Measurements from ENCODE around the gene GALNS. TPM values are rescaled to one million over a fixed set of nuclear protein-coding genes. Genes with fewer than 3 reads are reported as not detected.

Gene GALNS
- total and polyA plus RNA-seq, 7 donors, result 4.8 to 15.4 (median 10.4) TPM

- Histone ChIP-seq H3K27me3 (ENCODE audit: insufficient read depth in 3 of 3, low read length in 2 of 3) (no peaks in the 10 kb centered on the region), H3K4me1 (no peaks in the 10 kb centered on the region), H3K4me3 (no peak overlapping the region), H3K27ac (no peak overlapping the region), H3K9me3 (no peaks in the 10 kb centered on the region), H3K36me3 (ENCODE audit: insufficient read depth in 1 of 2, low read depth in 1 of 2) (peaks cover 0 to 20% of the 10 kb centered on the region in 2 donors)
- intact Hi-C loops (cut with DNase I), result no loop called here
- 77 to 84% (median 81%) methylated on average over 18 to 20 of the region's 20 CpGs for WGBS, 3 donors
- ATAC-seq (no peak), DNase-seq (no peak)
- no peak for TF ChIP-seq CTCF (IDR thresholded peaks at IDR 0.05)
These were observed 36.2 kb downstream of the GALNS start for GRCh38 chr16:88820385-88821025.

GRCh38 chr16:88819126-88819525, 37.6 kb downstream of the GALNS start:
- H3K27me3 ChIP-seq (ENCODE audit: insufficient read depth in 3 of 3, low read length in 2 of 3), result no peaks in the 10 kb centered on the region
- intact Hi-C loops (cut with DNase I), result loop anchor here (5.0 to 10.0 kb wide), 3 partner anchors 96 to 348 kb away; partner anchors contain the start of gene ACSF3 (in 1 of the 2)
- peaks cover 0 to 14% of the 10 kb centered on the region in 2 donors for H3K36me3 ChIP-seq (ENCODE audit: insufficient read depth in 1 of 2, low read depth in 1 of 2)
- H3K4me3 ChIP-seq, result no peak overlapping the region
- H3K9me3 ChIP-seq, result no peaks in the 10 kb centered on the region
- no peaks in the 10 kb centered on the region for H3K4me1 ChIP-seq
- no peak overlapping the region for H3K27ac ChIP-seq
- TF ChIP-seq CTCF (IDR thresholded peaks at IDR 0.05), result no peak
- WGBS, 3 donors, result 84 to 88% (median 85%) methylated on average over 16 of the region's 16 CpGs
- DNase-seq (no peak), ATAC-seq (no peak)

- Histone ChIP-seq H3K27me3 (ENCODE audit: insufficient read depth in 3 of 3, low read length in 2 of 3) (no peaks in the 10 kb centered on the region), H3K4me3 (no peak overlapping the region), H3K36me3 (ENCODE audit: insufficient read depth in 1 of 2, low read depth in 1 of 2) (peaks cover 0 to 12% of the 10 kb centered on the region in 2 donors), H3K4me1 (no peaks in the 10 kb centered on the region), H3K9me3 (no peaks in the 10 kb centered on the region), H3K27ac (no peak overlapping the region)
- no peak for TF ChIP-seq CTCF (IDR thresholded peaks at IDR 0.05)
- 72 to 81% (median 76%) methylated on average over 18 of the region's 18 CpGs for WGBS, 3 donors
- ATAC-seq, result no peak
- DNase-seq, result no peak
- intact Hi-C loops (cut with DNase I), result loop anchor here (5.0 to 10.0 kb wide), 3 partner anchors 96 to 349 kb away; partner anchors contain the start of gene ACSF3 (in 1 of the 2)
These were observed 38.2 kb downstream of the GALNS start for GRCh38 chr16:88818575-88818874.

- H3K4me1 ChIP-seq, result no peaks in the 10 kb centered on the region
- DNase-seq, result no peak
- no peak for TF ChIP-seq CTCF (IDR thresholded peaks at IDR 0.05)
- intact Hi-C loops (cut with DNase I), result loop anchor here (2.0 to 10.0 kb wide), 5 partner anchors 97 to 349 kb away; partner anchors contain the start of gene ACSF3 (in 1 of the 2)
- no peaks in the 10 kb centered on the region for H3K9me3 ChIP-seq
- no peaks in the 10 kb centered on the region for H3K27me3 ChIP-seq (ENCODE audit: insufficient read depth in 3 of 3, low read length in 2 of 3)
- peaks cover 0 to 10% of the 10 kb centered on the region in 2 donors for H3K36me3 ChIP-seq (ENCODE audit: insufficient read depth in 1 of 2, low read depth in 1 of 2)
- 82 to 84% (median 82%) methylated on average over 39 to 40 of the region's 40 CpGs for WGBS, 3 donors
- no peak for ATAC-seq
- H3K27ac ChIP-seq, result no peak overlapping the region
- no peak overlapping the region for H3K4me3 ChIP-seq
These were observed 38.8 kb downstream of the GALNS start for GRCh38 chr16:88817785-88818574.
